Central memory CD8-positive, alpha-beta T cell (primary cell): ENCODE measurements around the gene OPCML.

Experiments
- ATAC-seq: fragments of 150-1000 bp; cut with Tn5 transposase; replicated peaks from 2 replicates; pipeline ENCODE4 v1.10.0; 2022; ENCODE audit warnings: mild to moderate bottlenecking, moderate FRiP score, moderate number of reproducible peaks; ENCODE audit not compliant: poor library complexity, severe bottlenecking; ENCODE audit errors: extremely low read depth
- DNase-seq, 2 donors: peaks; one replicate each; pipeline ENCODE4 v3.0.0; 2021; ENCODE audit warnings: low spot score in 2 of 2
- H3K27ac Mint-ChIP-seq: one replicate; pipeline ENCODE4 v1.8.0; 2022; ENCODE audit warnings: low read depth, mild to moderate bottlenecking, moderate library complexity, mixed read lengths
- H3K27me3 Mint-ChIP-seq: one replicate; pipeline ENCODE4 v1.8.0; 2022; ENCODE audit warnings: mixed read lengths
- H3K36me3 Mint-ChIP-seq: one replicate; pipeline ENCODE4 v1.8.0; 2022; ENCODE audit warnings: mild to moderate bottlenecking, moderate library complexity, mixed read lengths; ENCODE audit not compliant: insufficient read depth
- H3K4me1 Mint-ChIP-seq: one replicate; pipeline ENCODE4 v1.8.0; 2022; ENCODE audit warnings: mixed read lengths
- H3K4me3 Mint-ChIP-seq: one replicate; pipeline ENCODE4 v1.8.0; 2022; ENCODE audit warnings: mild to moderate bottlenecking, moderate library complexity, mixed read lengths
- H3K9me3 Mint-ChIP-seq: one replicate; pipeline ENCODE4 v1.8.0; 2022; ENCODE audit warnings: mixed read lengths

Gene OPCML

GRCh38 chr11:133354069-133354468 lies 178.2 kb downstream of the OPCML start:
- no peaks in the 10 kb centered on the region for H3K27me3 Mint-ChIP-seq
- H3K4me3 Mint-ChIP-seq: no peak overlapping the region
- peaks cover 17% of the 10 kb centered on the region for H3K9me3 Mint-ChIP-seq
- no peak for ATAC-seq
- no peak for DNase-seq
- no peak overlapping the region for H3K27ac Mint-ChIP-seq
- H3K4me1 Mint-ChIP-seq: no peaks in the 10 kb centered on the region
- no peaks in the 10 kb centered on the region for H3K36me3 Mint-ChIP-seq

GRCh38 chr11:133350045-133350444 lies 182.3 kb downstream of the OPCML start:
- ATAC-seq (no peak), DNase-seq (no peak)
- Mint-ChIP-seq H3K4me3 (no peak overlapping the region), H3K9me3 (peaks cover 26% of the 10 kb centered on the region), H3K27ac (no peak overlapping the region), H3K27me3 (no peaks in the 10 kb centered on the region), H3K36me3 (no peaks in the 10 kb centered on the region), H3K4me1 (no peaks in the 10 kb centered on the region)

GRCh38 chr11:133347988-133348387 lies 184.3 kb downstream of the OPCML start:
- DNase-seq (no peak), ATAC-seq (no peak)
- Mint-ChIP-seq H3K27ac (no peak overlapping the region), H3K36me3 (no peaks in the 10 kb centered on the region), H3K27me3 (no peaks in the 10 kb centered on the region), H3K9me3 (peaks cover 31% of the 10 kb centered on the region), H3K4me1 (no peaks in the 10 kb centered on the region), H3K4me3 (no peak overlapping the region)

- Mint-ChIP-seq H3K27me3 (no peaks in the 10 kb centered on the region), H3K9me3 (peaks cover 20% of the 10 kb centered on the region), H3K27ac (no peak overlapping the region), H3K4me3 (no peak overlapping the region), H3K36me3 (no peaks in the 10 kb centered on the region), H3K4me1 (no peaks in the 10 kb centered on the region)
- ATAC-seq (no peak), DNase-seq (no peak)
These were observed 186.2 kb downstream of the OPCML start for GRCh38 chr11:133346137-133346536.

- no peaks in the 10 kb centered on the region for H3K4me1 Mint-ChIP-seq
These were observed 188.3 kb downstream of the OPCML start for GRCh38 chr11:133343951-133344350.

GRCh38 chr11:133339495-133340140 lies 192.7 kb downstream of the OPCML start:
- Mint-ChIP-seq H3K27me3 (no peaks in the 10 kb centered on the region), H3K4me3 (no peak overlapping the region), H3K36me3 (no peaks in the 10 kb centered on the region), H3K9me3 (peaks cover 11% of the 10 kb centered on the region), H3K4me1 (no peaks in the 10 kb centered on the region), H3K27ac (no peak overlapping the region)
- DNase-seq (no peak), ATAC-seq (no peak)

More at GRCh38 chr11:133343951-133344350, 188.3 kb downstream of the OPCML start:
- Mint-ChIP-seq H3K9me3 (peaks cover 25% of the 10 kb centered on the region), H3K4me3 (no peak overlapping the region), H3K27ac (no peak overlapping the region), H3K27me3 (no peaks in the 10 kb centered on the region), H3K36me3 (no peaks in the 10 kb centered on the region)
- ATAC-seq (no peak), DNase-seq (no peak)

- Mint-ChIP-seq H3K36me3 (no peaks in the 10 kb centered on the region), H3K4me1 (no peaks in the 10 kb centered on the region), H3K27ac (no peak overlapping the region), H3K9me3 (peaks cover 10% of the 10 kb centered on the region), H3K27me3 (no peaks in the 10 kb centered on the region), H3K4me3 (no peak overlapping the region)
- ATAC-seq: no peak
- DNase-seq: no peak
These were observed 193.7 kb downstream of the OPCML start for GRCh38 chr11:133338588-133338987.

- no peak for ATAC-seq
These were observed 194.3 kb downstream of the OPCML start for GRCh38 chr11:133337951-133338418.

GRCh38 chr11:133337193-133337592 lies 195.1 kb downstream of the OPCML start:
- Mint-ChIP-seq H3K27ac (no peak overlapping the region), H3K27me3 (no peaks in the 10 kb centered on the region), H3K9me3 (peaks cover 10% of the 10 kb centered on the region), H3K36me3 (no peaks in the 10 kb centered on the region), H3K4me3 (no peak overlapping the region), H3K4me1 (no peaks in the 10 kb centered on the region)
- DNase-seq (no peak), ATAC-seq (no peak)

More at GRCh38 chr11:133337951-133338418, 194.3 kb downstream of the OPCML start:
- no peaks in the 10 kb centered on the region for H3K36me3 Mint-ChIP-seq
- no peaks in the 10 kb centered on the region for H3K27me3 Mint-ChIP-seq
- H3K4me3 Mint-ChIP-seq: no peak overlapping the region
- H3K4me1 Mint-ChIP-seq: no peaks in the 10 kb centered on the region
- H3K9me3 Mint-ChIP-seq: peaks cover 10% of the 10 kb centered on the region
- no peak for DNase-seq
- H3K27ac Mint-ChIP-seq: no peak overlapping the region

GRCh38 chr11:133331031-133331430 lies 201.3 kb downstream of the OPCML start:
- no peak for DNase-seq
- H3K9me3 Mint-ChIP-seq: peaks cover 12% of the 10 kb centered on the region
- no peaks in the 10 kb centered on the region for H3K36me3 Mint-ChIP-seq
- no peak for ATAC-seq
- H3K27me3 Mint-ChIP-seq: no peaks in the 10 kb centered on the region
- no peaks in the 10 kb centered on the region for H3K4me1 Mint-ChIP-seq
- H3K27ac Mint-ChIP-seq: no peak overlapping the region
- no peak overlapping the region for H3K4me3 Mint-ChIP-seq

- H3K27me3 Mint-ChIP-seq: no peaks in the 10 kb centered on the region
- DNase-seq: no peak
- no peak for ATAC-seq
- H3K27ac Mint-ChIP-seq: no peak overlapping the region
- no peaks in the 10 kb centered on the region for H3K36me3 Mint-ChIP-seq
- no peaks in the 10 kb centered on the region for H3K4me1 Mint-ChIP-seq
- peaks cover 9% of the 10 kb centered on the region for H3K9me3 Mint-ChIP-seq
- no peak overlapping the region for H3K4me3 Mint-ChIP-seq
These were observed 205.5 kb downstream of the OPCML start for GRCh38 chr11:133326849-133327248.

- H3K9me3 Mint-ChIP-seq: peaks cover 9% of the 10 kb centered on the region
- no peaks in the 10 kb centered on the region for H3K4me1 Mint-ChIP-seq
- no peak overlapping the region for H3K4me3 Mint-ChIP-seq
- no peak for DNase-seq
- H3K36me3 Mint-ChIP-seq: no peaks in the 10 kb centered on the region
- no peak overlapping the region for H3K27ac Mint-ChIP-seq
- ATAC-seq: no peak
- H3K27me3 Mint-ChIP-seq: no peaks in the 10 kb centered on the region
These were observed 206.0 kb downstream of the OPCML start for GRCh38 chr11:133326332-133326731.

GRCh38 chr11:133325711-133326110 lies 206.6 kb downstream of the OPCML start:
- Mint-ChIP-seq H3K27ac (no peak overlapping the region), H3K27me3 (no peaks in the 10 kb centered on the region), H3K9me3 (peaks cover 9% of the 10 kb centered on the region), H3K4me3 (no peak overlapping the region), H3K36me3 (no peaks in the 10 kb centered on the region), H3K4me1 (no peaks in the 10 kb centered on the region)
- ATAC-seq (no peak), DNase-seq (no peak)
